EH (cell line): Measurements from ENCODE around the gene A3GALT2.
A peak's percentile ranks its signal among the peaks of the same experiment; 100 is the strongest.

ENCODE experiments used
- DNase-seq: peaks from one replicate; pipeline ENCODE4 v3.0.0-alpha.2; 2015; ENCODE audit warnings: low read depth

A3GALT2 gene

DNA sequence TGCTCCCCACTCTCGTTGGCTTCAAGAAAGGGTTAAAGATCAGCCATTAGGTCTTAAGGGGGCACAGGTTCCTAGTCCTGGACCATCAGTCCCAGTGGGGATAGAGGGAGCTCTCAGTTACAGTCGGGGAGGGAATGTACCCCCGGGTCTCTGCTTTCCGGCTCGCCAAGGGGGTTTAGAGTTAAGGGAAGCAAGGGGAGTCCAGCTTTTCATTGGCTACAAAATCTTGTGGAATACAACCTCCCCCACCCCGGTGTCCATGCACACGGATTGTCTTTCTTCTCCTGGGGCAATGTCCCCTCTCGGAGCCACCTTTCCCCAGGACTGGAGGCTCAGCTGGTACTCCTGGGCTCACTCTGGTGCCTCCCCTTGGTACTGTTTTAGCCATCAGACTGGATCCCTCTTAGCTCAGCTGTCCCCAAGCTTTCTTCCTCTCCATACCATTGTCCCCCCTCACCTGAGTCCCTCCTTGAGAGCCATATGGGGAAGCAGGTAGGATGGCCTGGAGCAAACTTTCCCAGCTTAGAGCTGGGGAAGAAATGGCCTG is at the start of gene A3GALT2:
A3GALT2 (minus strand) TSS at position 480 of the 547 bp plus-strand sequence; CDS start at position 480, 0 bp downstream.
- DNase-seq: no peak

DNA sequence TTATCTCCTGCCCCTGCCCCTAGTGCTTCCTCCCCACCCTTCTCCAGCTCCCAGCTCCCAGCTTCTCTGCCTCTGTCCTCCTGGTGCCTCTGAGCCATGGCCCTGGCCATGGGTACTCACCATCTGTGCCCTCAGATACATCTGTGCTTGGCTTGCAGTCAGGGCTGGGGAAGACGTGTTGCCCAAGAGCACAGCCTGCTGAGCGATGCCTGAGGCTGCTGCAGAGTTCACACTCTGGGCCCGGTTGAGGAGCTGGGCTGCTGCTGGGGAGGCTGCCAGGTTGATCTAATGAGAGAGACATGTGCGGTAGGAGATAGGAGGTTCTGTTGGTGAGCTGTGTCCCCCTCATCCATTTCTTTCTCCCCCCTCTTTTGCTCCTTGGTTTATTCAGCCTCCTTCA is 49.4 kb upstream of the A3GALT2 start:
- DNase-seq: peak; percentile 87

DNA sequence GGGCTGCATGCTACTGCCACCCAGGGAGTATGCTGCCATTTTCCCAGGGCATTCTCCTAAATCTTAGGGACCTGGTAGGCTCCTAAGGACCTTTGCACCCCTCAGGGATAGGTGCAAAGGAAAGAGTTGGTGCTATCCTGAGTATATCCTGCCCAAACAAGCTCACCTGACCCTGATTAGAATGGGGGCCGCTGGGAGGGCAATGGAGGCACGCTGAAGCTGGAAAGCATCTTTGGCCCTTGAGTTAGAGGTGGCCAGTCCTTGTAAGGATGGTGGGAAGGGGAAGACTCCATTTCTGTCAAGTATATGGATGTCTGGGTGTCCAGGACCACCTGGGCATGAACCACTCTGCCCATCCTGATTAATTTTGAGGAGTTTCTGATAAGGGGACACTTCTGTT is 48.9 kb upstream of the A3GALT2 start:
- DNase-seq: no peak

DNA sequence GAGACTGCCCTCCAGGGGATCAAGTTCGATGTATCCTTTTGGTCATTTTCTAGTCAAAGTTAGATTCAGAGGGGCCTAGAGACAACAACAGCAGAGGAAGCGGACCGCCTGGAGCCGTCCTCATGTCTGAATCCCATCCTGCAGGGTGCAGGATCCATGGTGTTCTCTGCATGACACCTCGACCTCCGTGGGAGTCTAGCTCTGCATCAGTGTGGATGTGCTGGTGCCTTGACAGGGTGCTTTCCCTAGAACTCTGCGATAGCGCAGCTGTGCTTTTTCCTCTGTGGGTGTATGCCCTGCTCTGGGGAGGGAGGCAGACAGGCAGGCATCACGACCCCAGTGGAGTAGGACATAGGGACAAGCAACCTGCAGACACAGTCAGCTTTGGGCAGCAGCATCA is 48.2 kb upstream of the A3GALT2 start:
- no peak for DNase-seq

DNA sequence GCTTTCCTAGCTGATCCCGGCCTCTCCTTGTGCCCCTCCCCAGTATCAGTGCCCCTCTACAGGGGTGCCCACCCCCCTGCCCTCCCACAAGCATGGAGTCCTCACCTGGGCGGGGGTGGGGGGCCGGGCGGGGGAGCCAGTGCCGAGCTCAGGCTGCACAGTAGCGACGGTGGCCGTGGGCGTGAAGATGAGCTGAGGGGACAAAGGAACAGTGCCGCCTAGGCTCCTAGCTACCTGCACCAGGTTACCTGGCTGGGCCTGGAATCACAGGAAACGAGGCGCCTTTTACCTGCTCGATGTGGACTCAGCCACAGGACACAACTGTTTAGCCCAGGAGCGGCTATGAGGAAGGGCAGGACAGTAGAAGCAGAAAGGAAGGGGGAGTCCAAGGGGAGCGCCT is 47.5 kb upstream of the A3GALT2 start:
- DNase-seq: no peak

DNA sequence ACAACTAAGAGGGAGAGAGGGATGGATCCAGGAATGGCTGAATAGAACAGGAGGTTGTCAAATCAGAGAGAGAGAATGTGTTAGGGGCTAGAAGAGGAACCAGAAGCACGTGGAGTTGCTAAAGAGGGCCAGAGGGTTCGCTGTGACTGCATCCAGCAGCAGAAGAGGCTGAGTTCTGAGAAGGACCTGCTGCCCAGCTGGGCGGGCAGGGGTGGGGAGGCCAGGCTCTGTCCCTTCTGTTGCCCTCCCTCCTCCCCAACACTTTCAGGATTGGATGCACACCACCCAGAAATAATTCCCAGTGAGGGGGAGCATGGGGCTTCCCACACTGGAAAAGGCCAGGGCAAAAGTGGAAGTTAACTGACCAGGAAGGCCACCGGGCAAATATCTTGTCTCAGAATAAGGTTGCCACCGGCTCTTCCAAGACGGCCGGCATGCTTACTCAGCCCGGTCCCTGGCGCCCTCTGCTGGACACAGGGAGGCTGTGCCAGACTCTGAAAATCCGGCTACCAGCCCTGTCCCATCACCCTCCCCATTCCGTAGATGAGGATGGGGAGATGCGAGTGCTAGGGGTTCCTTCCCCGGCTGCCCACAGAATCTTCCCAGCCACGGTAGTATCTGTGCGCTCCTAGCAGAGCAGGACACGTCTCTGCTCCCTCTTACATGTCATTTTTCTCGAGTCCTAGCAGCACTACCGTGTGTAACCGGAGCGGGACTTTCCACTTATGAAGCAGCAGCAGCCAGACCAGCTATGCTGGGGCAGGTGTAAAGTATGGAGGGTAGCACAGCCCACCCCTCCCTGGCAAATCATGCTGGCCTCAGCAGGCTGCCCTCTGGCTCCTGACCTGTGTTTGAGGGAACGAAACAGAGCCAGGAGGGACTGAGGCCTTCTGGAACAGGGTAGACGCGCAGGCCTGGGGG is 46.8 kb upstream of the A3GALT2 start:
- DNase-seq: peak; percentile 82

DNA sequence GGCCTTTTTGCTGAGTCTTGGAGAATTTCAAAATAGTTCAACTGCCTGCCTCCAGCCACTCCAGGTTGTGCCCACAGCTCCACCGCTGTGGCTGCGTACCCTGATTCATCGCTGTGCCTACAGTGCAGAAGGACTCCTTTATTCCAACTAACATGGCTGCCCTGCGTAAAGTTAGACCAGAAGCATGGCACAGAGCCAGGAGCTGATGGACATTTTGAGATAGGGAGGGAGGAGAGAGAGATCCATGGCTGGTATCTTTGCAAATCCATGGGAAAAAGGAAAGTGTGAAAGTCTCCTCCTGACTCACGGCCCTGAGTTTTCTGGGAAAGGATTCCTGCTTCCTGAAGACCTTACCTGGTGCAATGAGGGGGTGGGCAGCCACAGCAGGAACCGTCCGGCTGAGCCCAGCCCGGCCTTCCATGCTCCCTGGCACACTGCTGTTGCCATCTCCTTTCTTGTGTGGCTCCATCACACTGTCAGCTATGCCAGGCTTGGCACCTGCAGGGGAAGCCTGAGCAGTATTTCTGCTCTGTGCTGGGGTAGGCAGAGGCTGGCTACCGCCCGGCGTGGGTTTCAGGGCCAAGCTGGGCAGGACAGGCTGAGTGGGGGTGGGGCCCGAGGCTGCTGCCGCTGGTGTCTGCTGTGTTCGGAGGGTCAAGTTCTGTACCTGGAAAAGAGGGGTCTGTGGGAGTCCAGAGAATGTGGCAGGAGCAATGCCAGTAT is 46.0 kb upstream of the A3GALT2 start:
- no peak for DNase-seq

DNA sequence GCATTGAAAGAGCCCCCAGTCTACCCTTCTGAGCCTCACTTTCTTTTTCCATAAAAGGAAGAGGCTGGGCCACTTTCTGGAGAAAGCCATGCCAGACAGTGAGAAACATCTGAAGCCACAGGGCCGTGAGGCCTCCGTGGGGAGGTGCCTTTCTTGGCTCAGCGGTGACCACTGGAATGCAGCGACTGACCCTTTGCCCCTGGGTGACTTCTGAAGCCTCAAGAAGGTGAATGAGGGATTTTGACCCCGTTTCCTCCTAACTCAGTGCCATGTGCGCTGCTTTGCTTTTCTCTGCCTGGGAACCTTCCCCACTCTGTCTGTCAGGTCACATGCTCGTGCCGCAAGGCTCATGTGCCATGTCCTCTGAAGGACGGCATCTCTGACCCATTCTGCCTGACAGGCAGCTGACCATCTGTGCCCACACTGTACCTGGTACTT is 44.7 kb upstream of the A3GALT2 start:
- DNase-seq: peak; percentile 84

DNA sequence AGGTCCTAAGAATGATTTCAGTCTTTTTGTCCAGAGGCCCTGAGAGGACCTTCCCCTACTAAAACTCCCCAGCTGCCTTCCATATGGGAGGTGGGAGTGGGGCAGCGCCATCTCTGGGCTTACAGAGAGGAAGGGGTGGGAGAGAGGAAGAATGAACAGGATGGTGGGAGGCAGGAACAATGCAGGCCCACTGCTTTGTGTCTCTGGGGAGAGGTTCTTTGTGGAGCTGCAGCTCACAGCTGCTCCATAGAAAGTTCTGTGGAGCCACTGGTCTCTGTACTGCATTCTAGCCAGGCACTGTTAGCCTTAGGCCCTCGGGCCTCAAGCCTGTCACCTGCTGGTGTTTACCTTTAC is 43.6 kb upstream of the A3GALT2 start:
- no peak for DNase-seq

DNA sequence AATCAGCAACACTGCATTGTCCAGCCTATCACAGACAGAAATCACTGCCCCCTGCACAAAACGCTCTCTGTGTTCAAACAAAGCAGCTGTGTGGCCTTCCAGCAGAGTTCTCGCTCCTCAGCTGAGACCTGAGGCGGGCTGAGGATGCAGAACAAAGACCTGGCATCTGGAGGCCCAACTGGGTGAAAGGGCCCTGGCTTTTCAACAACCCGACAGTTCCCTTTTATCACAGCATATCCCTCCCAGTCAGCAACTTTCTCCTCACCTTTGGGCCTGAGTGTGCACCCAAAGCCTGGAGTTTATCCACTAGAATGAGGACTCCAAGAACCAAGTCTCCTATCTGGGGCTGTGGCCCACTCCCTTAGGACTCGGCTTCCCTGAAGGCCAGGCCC is 42.6 kb upstream of the A3GALT2 start:
- no peak for DNase-seq

DNA sequence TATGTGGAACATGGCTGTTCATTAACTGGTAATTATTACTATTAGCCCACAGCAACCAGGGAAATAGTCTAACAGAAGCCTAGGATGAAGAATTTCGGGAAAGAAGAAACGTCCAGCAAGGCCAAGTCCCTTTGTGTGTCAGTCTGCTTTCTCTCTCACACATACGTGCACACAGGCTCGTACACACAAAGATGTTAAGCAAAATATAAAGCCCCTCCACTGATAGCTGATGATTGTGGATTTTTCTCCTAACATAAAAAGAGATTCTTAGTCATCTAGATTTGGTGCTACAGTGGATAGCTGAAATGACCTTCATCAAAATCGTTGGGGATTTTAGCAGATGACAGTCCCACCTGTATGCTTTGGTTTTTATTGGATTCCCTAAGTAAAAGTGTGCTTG is 42.1 kb upstream of the A3GALT2 start:
- no peak for DNase-seq

DNA sequence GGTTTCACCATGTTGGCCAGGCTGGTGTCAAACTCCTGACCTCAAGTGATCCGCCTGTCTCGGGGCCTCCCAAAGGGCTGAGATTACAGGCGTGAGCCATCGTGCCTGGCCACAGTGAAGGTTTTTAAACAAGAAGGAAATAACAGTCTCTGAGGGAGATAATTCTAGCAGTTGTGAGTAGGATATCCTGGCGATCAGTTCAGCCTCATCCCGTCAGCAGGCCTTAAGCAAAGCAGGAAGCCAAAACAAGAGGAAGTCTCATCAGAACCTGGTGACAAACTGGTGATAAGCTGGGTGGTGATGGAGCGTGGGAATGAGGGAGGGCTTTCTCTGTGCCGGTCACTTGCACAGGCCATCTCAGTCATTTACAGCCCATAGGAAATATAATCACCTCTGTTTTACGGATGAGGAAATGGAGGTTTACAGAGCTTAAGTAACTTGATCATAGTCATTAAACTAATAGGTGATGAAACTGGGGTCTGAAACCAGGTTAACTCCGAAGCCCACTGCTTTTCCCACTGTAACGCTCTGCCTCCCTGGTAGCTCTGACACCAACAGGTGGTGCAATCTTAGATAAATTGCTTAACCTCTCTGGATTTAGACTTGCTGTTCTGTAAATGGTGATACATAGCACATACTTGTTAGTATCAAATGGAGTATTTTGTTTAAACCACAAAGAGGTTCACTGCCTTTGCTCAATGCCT is 40.8 kb upstream of the A3GALT2 start:
- no peak for DNase-seq

DNA sequence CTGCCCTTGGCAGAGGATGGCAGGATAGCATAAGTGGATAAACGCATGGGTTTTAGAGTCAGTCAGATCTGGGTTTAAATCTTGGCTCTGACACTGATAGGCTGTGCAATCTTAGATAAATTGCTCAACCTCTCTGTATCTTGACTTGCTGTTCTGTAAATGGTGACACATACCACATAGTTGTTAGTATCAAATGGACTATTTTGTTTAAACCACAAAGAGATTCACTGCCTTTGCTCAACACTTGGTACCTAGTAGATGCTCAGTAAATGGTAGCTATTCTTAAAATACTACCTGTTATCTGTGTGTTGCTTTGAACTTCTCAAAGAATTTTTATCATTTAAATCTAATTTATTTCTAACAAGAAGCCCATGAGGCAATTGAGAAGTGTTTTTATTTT is 39.5 kb upstream of the A3GALT2 start:
- DNase-seq: no peak

DNA sequence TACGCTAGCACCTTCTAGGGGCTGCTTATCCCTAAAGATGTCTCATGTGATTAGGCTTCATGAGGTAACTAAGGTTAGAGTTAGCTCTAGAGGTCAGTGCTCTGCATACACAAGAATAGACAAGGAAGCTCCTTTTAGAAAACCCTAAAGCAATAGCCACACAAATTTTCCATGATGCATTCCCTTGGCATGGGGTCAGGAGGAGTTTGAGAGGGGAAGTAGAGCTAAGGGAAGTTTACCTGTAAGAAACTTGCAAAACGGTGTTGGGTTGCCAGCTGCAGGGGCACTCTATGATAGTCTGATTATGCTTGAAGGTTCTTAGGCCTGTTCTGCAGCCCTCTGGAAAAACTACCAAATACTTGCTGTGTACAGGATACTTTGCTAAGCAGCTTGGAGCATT is 39.0 kb upstream of the A3GALT2 start:
- no peak for DNase-seq

DNA sequence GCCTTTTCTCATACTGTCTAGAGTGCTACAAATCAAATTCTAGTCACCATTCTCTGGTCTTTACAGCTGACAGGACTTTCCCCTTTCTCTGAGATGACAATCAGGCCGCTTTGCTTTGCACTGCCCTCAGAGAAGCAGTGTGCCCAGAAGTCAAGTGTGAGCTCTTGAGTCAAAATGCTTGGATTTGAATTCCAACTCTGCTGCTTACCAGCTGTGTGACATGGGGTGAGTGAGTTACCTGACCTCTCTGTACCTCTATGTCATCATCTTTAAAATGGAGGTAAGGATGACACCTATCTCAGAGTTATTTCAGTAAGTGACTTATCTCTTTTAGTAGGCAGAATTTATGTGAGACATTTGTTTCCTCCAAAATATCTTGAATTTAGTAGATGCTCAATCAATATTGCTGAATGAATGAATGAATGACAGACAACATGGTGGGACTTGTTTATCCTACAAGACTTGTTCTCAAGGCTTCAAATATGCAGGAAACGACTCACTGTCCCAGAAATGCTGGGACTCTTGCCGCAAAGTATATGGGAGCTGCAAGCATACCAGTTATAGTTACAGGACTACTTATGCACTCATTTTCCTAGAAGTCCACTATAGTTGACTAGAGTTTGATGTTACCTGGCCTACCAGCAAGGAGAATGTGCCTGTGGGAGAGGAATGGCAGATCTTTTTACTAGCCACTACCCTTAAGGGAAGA is 38.1 kb upstream of the A3GALT2 start:
- DNase-seq: peak; percentile 36

DNA sequence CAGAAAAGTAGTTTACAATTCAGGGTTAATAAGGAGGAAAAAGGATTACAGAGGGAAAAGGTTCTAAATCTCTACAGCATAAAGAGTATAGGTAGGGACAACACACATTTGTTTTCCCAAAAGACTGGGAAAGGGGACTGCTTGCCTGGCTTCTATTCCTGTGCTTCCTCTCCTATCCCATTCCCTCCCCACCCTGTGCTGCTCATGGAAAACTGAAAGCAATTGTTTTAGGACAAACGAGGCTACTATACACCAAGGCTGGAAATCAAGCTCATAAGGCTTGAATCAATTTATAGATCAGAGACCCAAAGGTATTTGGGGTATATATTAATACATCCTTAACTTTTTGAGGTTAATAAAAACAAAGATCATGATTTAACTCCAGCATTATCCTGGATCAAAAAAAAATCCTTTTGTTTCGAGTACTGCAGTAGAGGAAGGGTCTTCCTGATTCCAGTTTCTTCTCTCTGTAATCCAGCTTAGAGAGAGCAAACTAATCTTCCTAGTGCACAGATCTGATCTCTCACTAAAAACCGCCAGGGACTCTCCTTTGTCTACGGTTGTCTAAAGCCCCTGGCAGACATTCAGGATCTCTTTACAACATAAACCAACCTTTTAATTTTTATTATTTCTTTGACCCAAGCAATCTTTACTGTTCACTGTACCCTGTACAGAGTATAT is 37.4 kb upstream of the A3GALT2 start:
- no peak for DNase-seq

DNA sequence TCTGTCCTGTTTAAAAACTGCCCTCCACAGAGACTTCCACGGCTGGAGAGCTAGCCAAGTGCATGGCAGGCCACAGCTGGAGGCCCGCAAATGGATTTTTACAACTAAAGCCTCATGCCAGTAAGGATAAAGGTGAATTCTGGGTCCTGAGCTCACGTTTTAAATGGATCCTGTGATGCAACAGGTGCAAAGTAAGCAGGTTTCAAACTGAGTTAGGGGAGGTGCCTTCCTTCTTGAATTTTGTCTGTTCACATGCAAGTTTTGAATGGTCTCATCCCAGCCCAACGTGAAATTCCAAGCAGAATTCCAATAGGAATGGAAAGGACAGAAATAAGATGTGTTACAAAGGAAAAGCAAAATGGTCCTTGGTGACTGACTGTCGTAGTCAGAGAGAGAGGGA is 36.2 kb upstream of the A3GALT2 start:
- DNase-seq: no peak

DNA sequence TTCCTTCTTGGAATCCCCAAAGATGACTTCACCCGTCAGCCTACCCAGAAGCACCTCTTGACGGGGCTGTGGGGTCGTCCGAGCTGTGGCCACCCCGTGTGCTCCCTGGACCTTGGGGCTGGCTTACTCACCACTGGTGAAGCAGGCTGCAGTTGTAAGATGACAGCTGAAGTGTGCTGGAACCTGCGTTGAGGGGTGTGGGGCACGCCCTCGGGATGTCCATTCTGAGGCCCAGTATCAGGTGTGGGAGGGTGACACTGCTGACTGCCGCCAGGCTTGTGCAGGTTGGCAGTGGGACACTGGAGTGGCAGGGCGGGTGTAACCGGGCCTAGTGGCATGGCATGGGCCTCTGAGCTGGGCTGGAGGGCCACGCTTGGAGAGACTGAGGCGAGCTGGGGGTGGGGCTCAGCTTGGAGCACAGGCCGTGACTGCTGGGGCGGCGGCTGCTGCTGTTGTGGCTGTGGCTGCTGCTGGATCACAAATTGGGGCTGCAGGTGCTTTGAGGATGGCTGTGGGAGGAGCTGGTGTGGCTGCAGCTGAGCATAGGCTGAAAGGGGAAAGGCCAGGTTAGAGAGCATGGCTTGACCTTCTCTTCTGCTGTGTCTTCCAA is 33.9 kb upstream of the A3GALT2 start:
- no peak for DNase-seq

DNA sequence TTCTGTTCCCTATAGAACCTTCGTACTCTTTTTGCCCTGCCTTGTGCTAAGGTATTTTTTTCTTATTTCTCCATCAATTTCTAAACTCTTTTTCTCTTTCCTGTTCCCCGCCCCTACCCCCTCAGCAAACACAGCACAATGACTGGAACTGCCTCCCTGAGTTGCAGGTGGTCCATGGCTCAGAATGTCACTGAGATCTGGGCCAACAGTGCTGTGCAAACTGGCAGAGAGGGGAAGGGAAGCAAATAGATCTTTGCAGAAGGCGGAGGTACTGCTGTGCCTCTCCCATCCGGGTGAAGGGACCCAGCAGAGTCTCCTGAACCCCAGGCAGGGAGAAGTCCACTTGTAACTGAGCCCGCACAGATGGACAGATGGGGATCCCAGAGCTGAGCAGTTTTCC is 32.6 kb upstream of the A3GALT2 start:
- DNase-seq: no peak

DNA sequence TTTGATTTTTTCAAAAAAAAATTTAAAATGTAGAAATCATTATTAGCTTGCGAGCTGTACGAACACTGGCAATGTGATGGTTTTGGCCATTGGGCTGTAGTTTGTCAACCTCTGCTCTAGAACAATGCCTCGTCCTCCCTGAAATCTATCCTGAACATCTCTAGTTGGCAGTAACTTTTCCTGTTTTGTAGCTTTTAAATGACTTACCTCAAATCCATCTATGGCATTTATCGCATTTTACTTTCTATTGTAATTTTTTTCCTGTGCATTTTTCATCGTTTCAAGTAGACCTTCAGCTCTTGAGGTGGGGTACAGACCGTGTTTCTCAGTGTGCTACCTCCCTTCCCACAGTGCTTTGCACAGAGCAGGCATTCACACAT is 30.4 kb upstream of the A3GALT2 start:
- DNase-seq: no peak
